HepG2 (cell line): ENCODE measurements around the gene COL18A1. TPM values are rescaled to one million over a fixed set of nuclear protein-coding genes. Genes with fewer than 3 reads are reported as not detected.

Experiments used
- ATAC-seq: fragments of 200-7000 bp; cut with Tn5 transposase; 3 replicates; pipeline ENCODE4 v1.9.1; 2020; ENCODE audit warnings: mild to moderate bottlenecking, moderate library complexity
- BruUV-seq: library from RNA; stranded (reverse); fragments of 400-500 nt; replicated peaks from 2 replicates; lab custom pipeline; 2021; lab: Mats Ljungman, UMichigan
- CTCF ChIA-PET: fragments of 300-600 bp; formaldehyde crosslinking; extraction: SDS; loops from one replicate; lab custom pipeline; 2021; ENCODE audit warnings: low total read pairs, inconsistent platforms, low intra/inter-chr PET ratio; lab: Yijun Ruan, JAX
- POLR2A ChIA-PET: fragments of 350-600 bp; sonication (Branson Sonifier 250); formaldehyde crosslinking; loops from one replicate; lab custom pipeline; 2020; ENCODE audit warnings: antibody characterized with exemption, inconsistent platforms; lab: Yijun Ruan, JAX
- DNase-seq: peaks from one replicate; pipeline ENCODE4 v3.0.0-alpha.2; 2015; ENCODE audit warnings: low spot score
- FAIRE-seq: peaks from 3 replicates; lab custom pipeline; 2011; peaks lifted over from hg19 to GRCh38; lab: Jason Lieb, UNC
- H2AFZ ChIP-seq: one replicate; pipeline ENCODE4 v1.6.1; 2011; ENCODE audit warnings: low read length, inconsistent platforms
- H3K27ac ChIP-seq: fragments of 300-600 bp; 3 replicates; pipeline ENCODE4 v1.8.0; 2011; ENCODE audit warnings: mixed run types, mild to moderate bottlenecking, mixed read lengths, low read length, inconsistent platforms; ENCODE audit not compliant: insufficient read depth; ENCODE audit errors: extremely low read length
- H3K27me3 ChIP-seq, 2 experiments: fragments of 200-600 bp in 1 of 2; 2 replicates in 1 of 2; 3 replicates in 1 of 2; pipeline versions ENCODE4 v1.6.0 to v1.8.0; 2011; ENCODE audit warnings: low read length in 2 of 2, mild to moderate bottlenecking in 2 of 2, moderate library complexity in 2 of 2, inconsistent platforms in 1 of 2; ENCODE audit not compliant: insufficient read depth in 2 of 2, control insufficient read depth in 1 of 2
- H3K36me3 ChIP-seq, 2 experiments: fragments of 200-600 bp in 1 of 2; replicated peaks in 1 of 2; 2 replicates in 1 of 2; 3 replicates in 1 of 2; pipeline versions ENCODE4 v1.5.1 to v1.8.0; 2011; ENCODE audit warnings: low read length in 2 of 2, inconsistent platforms in 1 of 2; ENCODE audit not compliant: insufficient read depth in 2 of 2, control insufficient read depth in 1 of 2
- H3K4me1 ChIP-seq: 2 replicates; pipeline ENCODE4 v1.5.1; 2012; ENCODE audit warnings: low read length, inconsistent platforms; ENCODE audit not compliant: insufficient read depth
- H3K4me2 ChIP-seq: 2 replicates; pipeline ENCODE4 v1.6.0; 2011; ENCODE audit warnings: low read depth, low read length, inconsistent platforms
- H3K4me3 ChIP-seq, 3 experiments: fragments of 200-600 bp in 1 of 3; sonication (generic), shearing (Covaris generic) in 1 of 3; replicated peaks in 1 of 3; 2 replicates each; pipeline ENCODE4 v1.5.1; 2011 to 2016; ENCODE audit warnings: low read length in 3 of 3, inconsistent platforms in 2 of 3, low read depth in 2 of 3, mild to moderate bottlenecking in 2 of 3, control low read depth in 1 of 3, mixed read lengths in 1 of 3; ENCODE audit not compliant: insufficient read depth in 1 of 3
- H3K79me2 ChIP-seq: one replicate; pipeline ENCODE4 v1.6.1; 2011; ENCODE audit warnings: low read length, inconsistent platforms; ENCODE audit not compliant: insufficient read depth
- H3K9ac ChIP-seq: 2 replicates; pipeline ENCODE4 v1.6.0; 2011; ENCODE audit warnings: mild to moderate bottlenecking, low read depth, low read length, inconsistent platforms; ENCODE audit not compliant: insufficient read depth
- H3K9me3 ChIP-seq: 2 replicates; pipeline ENCODE4 v1.5.1; 2012; ENCODE audit warnings: mild to moderate bottlenecking, low read length
- H4K20me1 ChIP-seq: 2 replicates; pipeline ENCODE4 v1.6.0; 2011; ENCODE audit warnings: inconsistent platforms, mild to moderate bottlenecking, low read length, moderate library complexity; ENCODE audit not compliant: insufficient read depth
- CREM ChIP-seq, 2 experiments: sonication (generic) in 1 of 2; formaldehyde crosslinking in 1 of 2; IDR thresholded peaks; 2 replicates each; pipeline versions ENCODE4 v1.4.0 to v1.6.1; 2016 to 2020; ENCODE audit warnings: antibody characterized with exemption in 1 of 2, mild to moderate bottlenecking in 1 of 2, missing genetic modification reagents in 1 of 2
- HNRNPK ChIP-seq: fragments of 200-400 bp; formaldehyde crosslinking; IDR thresholded peaks from 2 replicates; pipeline ENCODE4 v1.6.1; 2018; ENCODE audit warnings: low read length, low read depth, moderate library complexity, mild to moderate bottlenecking; ENCODE audit not compliant: poor library complexity, severe bottlenecking
- MAZ ChIP-seq, 2 experiments: sonication (generic) in 1 of 2; formaldehyde crosslinking in 1 of 2; IDR thresholded peaks; 2 replicates each; pipeline versions ENCODE4 v1.5.0 to v1.6.1; 2012 to 2020; ENCODE audit warnings: low read depth in 2 of 2, mild to moderate bottlenecking in 2 of 2, borderline replicate concordance in 1 of 2, improper control_type of control experiment in 1 of 2, low read length in 1 of 2, missing genetic modification reagents in 1 of 2, moderate library complexity in 1 of 2
- MTF1 ChIP-seq: sonication (generic); formaldehyde crosslinking; IDR thresholded peaks from 2 replicates; pipeline ENCODE4 v1.5.0; 2020; ENCODE audit warnings: missing genetic modification reagents
- NFKBIZ ChIP-seq: IDR thresholded peaks from 2 replicates; pipeline ENCODE4 v1.6.1; 2018; ENCODE audit warnings: missing genetic modification reagents, missing compliant biosample characterization
- ZNF280B ChIP-seq: sonication (generic); formaldehyde crosslinking; IDR thresholded peaks from 2 replicates; pipeline ENCODE4 v1.5.0; 2020; ENCODE audit warnings: missing genetic modification reagents, mild to moderate bottlenecking, borderline replicate concordance
- ZNF441 ChIP-seq: sonication (generic); formaldehyde crosslinking; IDR thresholded peaks from 2 replicates; pipeline ENCODE4 v1.7.0; 2021; ENCODE audit warnings: missing genetic modification reagents, borderline replicate concordance
- ZNF512B ChIP-seq: sonication (generic); formaldehyde crosslinking; IDR thresholded peaks from 2 replicates; pipeline ENCODE4 v1.5.1; 2020; ENCODE audit warnings: missing genetic modification reagents, mild to moderate bottlenecking, borderline replicate concordance
- WGBS: methylation state at CpG from one replicate; pipeline ENCODE4 v1.1.6; 2017; ENCODE audit warnings: low lambda C conversion rate; 5-methylcytosine and 5-hydroxymethylcytosine counted together
- in situ Hi-C: cut with HindIII; loops from 2 replicates; pipeline ENCODE4 v1.10.0; 2017; ENCODE audit warnings: low pct_unique_long_range_greater_than_20kb; ENCODE audit not compliant: extremely low pct_ligation_motif_present
- intact Hi-C: fragments of 100-400 bp; cut with micrococcal nuclease; formaldehyde crosslinking; loops from one replicate; pipeline ENCODE4 v1.10.0; 2022; ENCODE audit not compliant: unreplicated experiment
- polyA plus RNA-seq, 8 experiments: library from polyadenylated mRNA; depleted of rRNA in 3 of 8; stranded (reverse) in 7 of 8; unstranded in 1 of 8; fragments of >200 nt; fragmentation: Illumina TruSeq in 4 of 8; extraction: Trizol in 4 of 8; gene quantifications; 2 replicates each; pipeline versions ENCODE4 v1.2.1 to v1.2.3, GENCODE V29; 2011 to 2016; ENCODE audit warnings: low read depth in 4 of 8, missing spikeins in 1 of 8, mixed read lengths in 1 of 8; ENCODE audit not compliant: insufficient read depth in 1 of 8
- total RNA-seq, 5 experiments: library from RNA; depleted of rRNA; stranded (reverse); fragments of >200 nt; fragmentation: Illumina TruSeq; extraction: Trizol; gene quantifications; 2 replicates each; pipeline ENCODE4 v1.2.3, GENCODE V29; 2016; ENCODE audit warnings: low read depth in 1 of 5

The COL18A1 gene
- total and polyA plus RNA-seq, 2 of the 13 experiments (the other 11 are each of a cell fraction or from before 2014, with no cell fraction given): 79.0 to 102 TPM

GRCh38 chr21:45488931-45489721, 84.2 kb downstream of the COL18A1 start (continued):
- TF ChIP-seq MTF1: no peak

GRCh38 chr21:45489722-45489982, 84.7 kb downstream of the COL18A1 start:
- H2AFZ ChIP-seq: no peak overlapping the region
- H3K9ac ChIP-seq: no peak overlapping the region
- no peaks in the 10 kb centered on the region for H3K9me3 ChIP-seq
- in situ Hi-C loops (no loop called here), intact Hi-C loops (no loop called here)
- H3K4me1 ChIP-seq: no peaks in the 10 kb centered on the region; the same call in 1 of the 2 replicates
- no peaks in the 10 kb centered on the region for H3K79me2 ChIP-seq
- H4K20me1 ChIP-seq: no peaks in the 10 kb centered on the region
- POLR2A ChIA-PET: no interaction called here
- ATAC-seq (no peak), FAIRE-seq (no peak), DNase-seq (no peak)
- TF ChIP-seq ZNF441: no peak
- TF ChIP-seq CREM (IDR thresholded peaks at IDR 0.05): no peak
- no peak for TF ChIP-seq CREM (CRISPR knock-in tag; IDR thresholded peaks at IDR 0.05)
- TF ChIP-seq ZNF512B (CRISPR knock-in tag): no peak
- no peak for TF ChIP-seq NFKBIZ (CRISPR knock-in tag)
- no peak for TF ChIP-seq MAZ (IDR thresholded peaks at IDR 0.05; ENCODE audit: borderline replicate concordance, low read depth, low read length)
- TF ChIP-seq MAZ (CRISPR knock-in tag; IDR thresholded peaks at IDR 0.05; ENCODE audit: low read depth): no peak
- TF ChIP-seq HNRNPK: peak; percentile 78
- no peak for TF ChIP-seq ZNF280B (CRISPR knock-in tag)
- H3K36me3 ChIP-seq: peaks cover 2 to 3% of the 10 kb centered on the region in 2 experiments; a peak in 2 of 5 replicates
- no TSS peak for BruUV-seq
- 91% methylated on average over 9 of the region's 9 CpGs for WGBS
- H3K27me3 ChIP-seq: no peaks in the 10 kb centered on the region
- H3K27ac ChIP-seq: no peak overlapping the region
- CTCF ChIA-PET: no interaction called here
- no peak overlapping the region for H3K4me3 ChIP-seq
- no peak overlapping the region for H3K4me2 ChIP-seq
